IPS-NIHi7 (cell line): ENCODE data around the gene NPR3.
"Not testable (repeated sequence)": the region's sequence is repeated elsewhere in the genome, so short reads cannot be mapped to it uniquely, and the experiment has no call there.

Source experiments
- DNase-seq: peaks from one replicate; pipeline ENCODE4 v3.0.0; 2012; ENCODE audit warnings: mixed read lengths; ENCODE audit errors: extremely low spot score

Gene NPR3

GRCh38 chr5:32767948-32768467 lies 56.9 kb downstream of the NPR3 start:
- peak; percentile 19 for DNase-seq

DNA sequence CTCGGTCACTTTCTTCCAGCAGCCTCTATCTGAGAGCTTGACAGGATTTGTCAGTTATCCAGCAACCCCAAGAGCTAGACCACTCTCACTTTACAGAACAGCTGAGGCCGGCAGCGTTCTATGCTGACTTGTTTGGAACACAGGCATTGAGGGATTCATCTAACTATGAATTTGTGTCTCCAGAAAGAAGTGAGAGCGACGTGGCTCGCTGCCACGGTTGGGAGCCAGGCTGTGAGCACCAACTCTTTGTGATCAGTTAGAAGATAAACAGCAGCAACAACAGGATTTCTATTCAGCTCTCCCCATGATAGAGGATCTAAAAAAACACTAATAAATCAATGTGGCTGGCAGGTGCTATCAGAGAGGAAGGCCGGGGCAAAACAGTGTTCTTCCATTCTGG lies 58.6 kb downstream of the NPR3 start:
- no peak for DNase-seq

GRCh38 chr5:32770444-32770843 lies 59.3 kb downstream of the NPR3 start:
- DNase-seq, result no peak

GRCh38 chr5:32771037-32771436 lies 59.9 kb downstream of the NPR3 start:
- DNase-seq, result no peak

DNA sequence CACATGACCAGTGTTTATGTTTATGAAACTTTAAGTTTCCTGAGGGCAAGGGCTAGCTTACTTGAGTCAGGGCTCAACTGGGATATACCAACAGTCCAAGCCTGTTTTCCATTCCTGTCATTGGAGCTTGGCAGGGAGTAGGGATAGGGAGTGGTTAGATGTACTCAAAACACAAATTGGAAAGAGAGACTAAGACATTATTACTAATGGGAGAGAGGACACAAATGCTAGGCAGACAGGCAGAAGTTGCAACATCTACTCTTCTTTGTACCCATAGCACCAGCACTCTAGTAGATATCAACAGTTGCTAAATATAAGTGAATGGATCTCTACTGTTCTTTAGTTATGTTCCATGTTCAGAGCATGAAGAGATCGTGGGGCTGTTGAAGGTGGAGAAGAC lies 62.8 kb downstream of the NPR3 start:
- no peak for DNase-seq

- DNase-seq, result no peak
These were observed 65.1 kb downstream of the NPR3 start for GRCh38 chr5:32776200-32776599.

- DNase-seq, result no peak
These were observed 66.1 kb downstream of the NPR3 start for GRCh38 chr5:32777222-32777621.

- no peak for DNase-seq
These were observed 66.6 kb downstream of the NPR3 start for GRCh38 chr5:32777733-32778132.

GRCh38 chr5:32778403-32778802 lies 67.3 kb downstream of the NPR3 start:
- no peak for DNase-seq

DNA sequence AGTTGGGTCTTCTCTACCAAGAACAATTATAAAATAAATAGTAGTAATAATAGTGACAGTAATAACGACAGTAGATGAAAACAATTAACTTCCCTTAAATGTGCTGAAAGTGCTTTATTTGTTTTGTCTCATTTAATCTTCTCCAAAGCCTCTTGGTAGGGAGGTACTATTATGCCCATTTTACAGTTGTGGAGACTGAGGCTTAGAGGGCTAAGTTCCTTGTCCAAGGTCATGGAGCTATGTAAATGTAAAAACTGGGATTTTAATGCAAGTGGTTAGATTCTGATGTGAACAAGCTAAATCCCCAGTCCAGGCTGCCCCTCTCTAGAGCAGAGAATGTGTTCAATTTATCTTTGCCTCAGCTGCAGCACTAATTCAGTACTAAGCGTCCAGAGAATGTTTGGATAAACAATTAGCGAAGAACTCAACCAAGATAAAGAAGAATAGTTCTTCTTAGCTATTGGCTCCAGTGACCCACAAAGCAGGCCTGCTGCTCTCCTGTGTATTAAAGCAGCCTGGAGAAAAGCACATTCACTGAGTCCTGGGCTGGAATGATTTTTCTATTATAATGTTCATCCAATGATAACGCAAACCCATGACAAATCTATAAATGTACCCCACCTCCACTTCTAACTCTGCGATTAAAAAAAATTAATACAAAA lies 68.8 kb downstream of the NPR3 start:
- no peak for DNase-seq

- DNase-seq, result no peak
These were observed 69.4 kb downstream of the NPR3 start for GRCh38 chr5:32780508-32780919.

DNA sequence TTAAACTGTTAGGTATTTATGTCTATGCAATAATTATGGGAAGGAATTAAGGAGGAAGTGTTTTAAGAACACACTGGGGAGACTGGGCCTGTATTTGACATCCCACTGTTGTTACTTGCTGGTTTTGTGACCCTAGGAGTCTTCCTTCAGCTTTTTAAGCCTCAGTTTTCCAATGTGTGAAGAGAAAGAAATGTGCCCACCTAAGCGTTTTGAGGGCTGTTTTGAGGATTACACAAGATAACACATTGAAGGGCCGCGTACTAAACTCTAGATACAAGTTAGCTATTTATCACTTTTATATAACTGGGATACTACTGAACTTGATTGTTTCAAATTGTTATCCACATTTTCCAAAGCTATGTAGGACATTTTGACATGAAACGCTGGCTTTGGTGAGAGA lies 72.5 kb downstream of the NPR3 start:
- no peak for DNase-seq

- no peak for DNase-seq
These were observed 74.6 kb downstream of the NPR3 start for GRCh38 chr5:32785611-32786254.

GRCh38 chr5:32786311-32786710 lies 75.2 kb downstream of the NPR3 start:
- DNase-seq, result no peak

DNA sequence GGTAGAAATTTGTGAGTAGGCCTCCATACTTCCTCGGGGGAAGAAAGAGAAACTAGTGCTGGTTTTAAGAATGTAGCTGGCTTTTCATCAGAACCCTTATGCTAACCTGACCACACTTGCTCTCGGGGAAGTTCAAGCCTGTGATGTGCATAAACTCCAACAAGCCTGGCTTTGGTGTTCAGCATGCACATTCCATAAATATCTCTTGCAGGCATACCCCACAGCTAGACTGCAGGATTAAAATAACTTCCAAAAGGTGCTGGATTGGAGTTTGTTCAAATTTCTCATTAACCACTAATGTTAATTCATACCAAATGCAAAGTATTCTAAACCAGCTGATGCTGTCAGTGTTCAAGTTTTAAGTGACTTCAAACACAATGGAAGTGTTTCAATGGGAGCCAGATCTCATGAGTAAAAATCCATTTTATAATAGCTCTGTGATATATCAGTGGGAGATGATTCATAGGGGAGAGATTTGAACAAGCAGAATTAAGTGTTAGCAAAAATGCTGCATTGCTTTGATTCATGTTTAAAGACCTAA lies 79.4 kb downstream of the NPR3 start:
- no peak for DNase-seq

DNA sequence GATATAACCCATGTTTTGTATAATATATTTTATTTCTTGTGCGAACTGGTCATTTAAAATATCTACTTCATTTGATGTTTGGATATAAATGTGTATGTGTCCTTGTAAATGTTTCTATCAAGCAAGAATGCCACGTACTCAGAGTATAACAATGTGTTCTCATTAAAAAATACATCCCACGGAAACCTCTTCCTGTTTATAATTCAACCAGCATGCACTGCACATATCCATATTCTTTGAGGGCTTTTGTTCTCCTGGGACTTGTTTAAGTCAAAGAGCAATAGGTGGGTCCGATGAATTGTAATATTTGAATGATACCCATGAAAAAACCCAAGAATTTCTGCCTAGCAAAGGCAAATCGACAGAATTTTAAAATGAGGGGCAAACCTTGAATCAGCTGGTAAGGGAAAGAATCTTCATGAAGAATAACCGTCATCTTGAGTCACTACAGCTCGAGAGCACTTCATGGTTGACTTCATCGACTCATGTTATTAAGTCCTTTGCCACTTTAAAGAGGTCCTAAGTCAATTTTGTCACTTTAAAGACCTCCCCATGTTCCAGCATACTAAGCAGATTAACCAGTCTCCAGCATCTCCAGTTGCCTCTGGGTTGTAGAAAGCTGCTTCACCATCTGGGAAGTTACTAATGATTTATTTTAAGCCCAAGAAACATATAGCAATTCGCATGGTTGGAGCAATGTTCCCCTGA lies 80.6 kb downstream of the NPR3 start:
- no peak for DNase-seq

DNA sequence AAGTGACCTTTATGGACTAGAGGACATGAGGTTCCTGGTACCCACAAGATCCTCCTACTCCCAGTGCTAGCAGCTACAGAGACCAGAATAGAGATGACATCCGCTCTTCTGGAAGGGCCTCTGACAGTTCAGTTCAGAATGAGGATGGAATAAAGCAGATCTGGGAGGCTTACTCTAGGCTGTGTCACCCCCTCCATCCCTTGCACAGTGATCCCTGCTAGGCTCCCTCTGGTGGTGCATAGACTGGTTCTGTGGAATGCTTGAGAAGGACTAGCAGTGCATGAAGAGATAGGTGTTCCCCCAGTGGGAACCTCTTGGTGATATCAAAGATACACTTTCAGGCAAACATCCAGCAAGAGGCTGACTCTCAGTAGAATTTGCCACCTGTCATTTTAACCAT lies 83.0 kb downstream of the NPR3 start:
- DNase-seq, result peak; percentile 54

- DNase-seq, result no peak
These were observed 91.6 kb downstream of the NPR3 start for GRCh38 chr5:32802764-32803163.

DNA sequence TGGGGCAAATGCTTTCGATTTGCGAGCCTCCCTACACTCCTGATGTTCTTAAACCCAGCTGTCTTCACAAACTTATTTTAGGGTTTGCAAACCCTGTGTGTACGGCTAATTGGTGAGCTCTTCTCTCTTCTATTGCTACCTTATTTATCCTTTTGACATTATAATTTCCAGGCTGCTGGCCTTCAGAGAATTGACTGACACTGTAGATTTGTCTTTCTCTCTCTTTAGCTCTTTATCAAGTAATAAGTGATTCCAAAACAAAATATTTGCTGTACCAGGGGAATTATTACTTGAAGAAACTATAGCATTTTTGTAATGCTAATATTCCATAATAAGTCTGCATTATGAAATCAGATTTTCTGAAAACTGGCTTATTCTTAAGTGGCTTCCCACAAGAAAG lies 92.5 kb downstream of the NPR3 start:
- no peak for DNase-seq

DNA sequence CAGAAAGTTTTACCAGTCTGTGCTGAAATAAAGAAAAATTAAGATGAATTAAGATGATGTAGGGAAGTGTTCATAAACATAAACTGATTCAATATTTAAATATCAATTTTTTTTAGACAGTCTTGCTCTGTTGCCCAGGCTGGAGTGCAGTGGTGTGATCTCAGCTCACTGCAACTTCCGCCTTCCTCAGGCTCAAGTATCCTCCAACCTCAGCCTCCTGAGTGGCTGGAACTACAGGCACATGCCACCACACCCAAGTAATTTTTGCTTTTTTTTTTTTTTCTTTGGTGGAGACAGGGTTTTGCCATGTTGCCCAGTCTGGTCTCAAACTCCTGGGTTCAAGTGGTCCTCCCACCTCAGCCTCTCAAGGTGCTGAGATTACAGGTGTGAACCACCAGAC lies 94.3 kb downstream of the NPR3 start:
- not testable (repeated sequence) for DNase-seq

GRCh38 chr5:32805971-32806638 lies 95.0 kb downstream of the NPR3 start:
- DNase-seq, result no peak

DNA sequence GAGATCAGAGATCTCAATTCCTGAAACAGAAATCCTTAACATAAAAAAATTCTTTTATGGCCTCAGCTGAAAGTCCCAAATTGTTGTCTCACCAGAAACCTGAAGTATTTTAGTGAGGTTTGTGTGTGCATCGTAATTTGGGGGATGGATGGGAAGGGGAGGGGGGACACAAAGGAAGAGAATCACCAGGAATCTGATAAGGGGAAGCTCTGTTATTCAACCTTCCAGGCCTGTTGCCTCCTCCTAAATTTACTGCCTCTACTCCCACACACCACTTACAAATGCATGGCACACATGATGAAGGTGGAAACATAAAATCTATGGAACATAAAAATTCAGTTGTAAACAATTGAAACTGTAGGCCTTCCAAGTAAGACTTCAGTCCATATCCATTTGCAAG lies 97.7 kb downstream of the NPR3 start:
- no peak for DNase-seq
